ENCODE measurements around the gene PPM1E. TPM values are rescaled to one million over a fixed set of nuclear protein-coding genes. Genes with fewer than 3 reads are reported as not detected.

Gene PPM1E
- polyA plus RNA-seq, 3 donors: not detected

- Histone ChIP-seq H3K27me3 (ENCODE audit: control insufficient read depth in 2 of 2, insufficient read depth in 2 of 2, low read length in 2 of 2) (no peaks in the 10 kb centered on the region), H3K27ac (ENCODE audit: low read depth in 1 of 2, low read length in 2 of 2) (no peak overlapping the region), H3K36me3 (replicated peaks in 1 of 2; ENCODE audit: control insufficient read depth in 1 of 2, insufficient read depth in 2 of 2, low read length in 2 of 2) (peaks cover 5 to 31% of the 10 kb centered on the region in 2 donors), H3K4me2 (replicated peaks; ENCODE audit: extremely low read depth, low read length, poor library complexity, severe bottlenecking) (no peak overlapping the region), H4K20me1 (ENCODE audit: insufficient read depth, low read length) (no peaks in the 10 kb centered on the region), H3K9me3 (replicated peaks in 1 of 2; ENCODE audit: control insufficient read depth in 1 of 2, insufficient read depth in 1 of 2, low read length in 2 of 2) (no peaks in the 10 kb centered on the region), H3K9ac (ENCODE audit: insufficient read depth, low read length, poor library complexity, severe bottlenecking) (no peak overlapping the region), H2AFZ (ENCODE audit: insufficient read depth, low read depth, low read length, poor library complexity, severe bottlenecking) (no peak overlapping the region), H3K4me3 (replicated peaks in 1 of 3; ENCODE audit: low read depth in 2 of 3, low read length in 3 of 3) (no peak overlapping the region), H3K79me2 (ENCODE audit: insufficient read depth, low read length) (no peaks in the 10 kb centered on the region), H3K4me1 (ENCODE audit: control insufficient read depth in 1 of 2, insufficient read depth in 2 of 2, low read length in 2 of 2) (no peaks in the 10 kb centered on the region)
- Mint-ChIP-seq H3K27ac (no peak overlapping the region), H3K4me3 (no peak overlapping the region), H3K9me3 (no peaks in the 10 kb centered on the region), H3K4me1 (no peaks in the 10 kb centered on the region), H3K36me3 (peaks cover 23 to 33% of the 10 kb centered on the region in 2 donors), H3K27me3 (ENCODE audit: low read depth in 3 of 3) (peaks cover 0 to 2% (median 0%) of the 10 kb centered on the region in 3 donors)
- DNase-seq: no peak
- no CpG with 5 or more reads among the region's 2 CpGs for WGBS (ENCODE audit: insufficient coverage)
- intact Hi-C loops (cut with micrococcal nuclease): no loop called here
- TF ChIP-seq CTCF (IDR thresholded peaks at IDR 0.05): no peak
Measured at GRCh38 chr17:58722696-58723095, 33.0 kb upstream of the PPM1E start.

- peaks cover 0 to 12% of the 10 kb centered on the region in 2 donors for H3K36me3 ChIP-seq (replicated peaks in 1 of 2; ENCODE audit: control insufficient read depth in 1 of 2, insufficient read depth in 2 of 2, low read length in 2 of 2)
- intact Hi-C loops (cut with micrococcal nuclease): no loop called here
- no peaks in the 10 kb centered on the region for H3K79me2 ChIP-seq (ENCODE audit: insufficient read depth, low read length)
- no peaks in the 10 kb centered on the region for H3K27me3 Mint-ChIP-seq (ENCODE audit: low read depth in 3 of 3)
- no peak for DNase-seq
- no peaks in the 10 kb centered on the region for H3K27me3 ChIP-seq (ENCODE audit: control insufficient read depth in 2 of 2, insufficient read depth in 2 of 2, low read length in 2 of 2)
- no peak overlapping the region for H2AFZ ChIP-seq (ENCODE audit: insufficient read depth, low read depth, low read length, poor library complexity, severe bottlenecking)
- H3K27ac ChIP-seq (ENCODE audit: low read depth in 1 of 2, low read length in 2 of 2): no peak overlapping the region
- H3K4me2 ChIP-seq (replicated peaks; ENCODE audit: extremely low read depth, low read length, poor library complexity, severe bottlenecking): no peak overlapping the region
- H3K9me3 ChIP-seq (replicated peaks in 1 of 2; ENCODE audit: control insufficient read depth in 1 of 2, insufficient read depth in 1 of 2, low read length in 2 of 2): no peaks in the 10 kb centered on the region
- no peak overlapping the region for H3K9ac ChIP-seq (ENCODE audit: insufficient read depth, low read length, poor library complexity, severe bottlenecking)
- H4K20me1 ChIP-seq (ENCODE audit: insufficient read depth, low read length): no peaks in the 10 kb centered on the region
- peak overlapping the region in 1 of 7 donors; percentile 19 for H3K27ac Mint-ChIP-seq
- no peak overlapping the region for H3K4me3 Mint-ChIP-seq
- H3K4me1 ChIP-seq (ENCODE audit: control insufficient read depth in 1 of 2, insufficient read depth in 2 of 2, low read length in 2 of 2): no peaks in the 10 kb centered on the region
- H3K36me3 Mint-ChIP-seq: peaks cover 10 to 24% of the 10 kb centered on the region in 2 donors
- H3K4me3 ChIP-seq (replicated peaks in 1 of 3; ENCODE audit: low read depth in 2 of 3, low read length in 3 of 3): no peak overlapping the region
- no CpG with 5 or more reads among the region's 1 CpG for WGBS (ENCODE audit: insufficient coverage)
- no peaks in the 10 kb centered on the region for H3K4me1 Mint-ChIP-seq
- TF ChIP-seq CTCF (IDR thresholded peaks at IDR 0.05): no peak
- H3K9me3 Mint-ChIP-seq: no peaks in the 10 kb centered on the region
Measured at GRCh38 chr17:58728798-58729197, 26.9 kb upstream of the PPM1E start.

Data from CD14-positive monocyte (primary cell).